GM12874 (cell line): ENCODE results near the gene PIK3R1.

Experiments
- CTCF ChIP-seq: IDR thresholded peaks from 2 replicates; pipeline ENCODE4 v1.5.1; 2011; ENCODE audit warnings: low read depth, mild to moderate bottlenecking, control low read depth, low read length, moderate library complexity; ENCODE audit not compliant: insufficient read depth

Gene PIK3R1

GRCh38 chr5:68187268-68188055, 28.1 kb upstream of the PIK3R1 start:
- TF ChIP-seq CTCF, result no peak

GRCh38 chr5:68189171-68189570, 26.4 kb upstream of the PIK3R1 start:
- TF ChIP-seq CTCF, result no peak

GRCh38 chr5:68189613-68190012, 25.9 kb upstream of the PIK3R1 start:
- TF ChIP-seq CTCF, result no peak

- no peak for TF ChIP-seq CTCF
Observed at GRCh38 chr5:68190619-68191018, 24.9 kb upstream of the PIK3R1 start.

GRCh38 chr5:68191083-68191791, 24.3 kb upstream of the PIK3R1 start:
- TF ChIP-seq CTCF, result no peak

- TF ChIP-seq CTCF, result no peak
Observed at GRCh38 chr5:68192679-68193060, 22.9 kb upstream of the PIK3R1 start.

GRCh38 chr5:68193481-68194036, 22.0 kb upstream of the PIK3R1 start:
- no peak for TF ChIP-seq CTCF
